ENCODE measurements around the gene WNK2. TPM values are rescaled to one million over a fixed set of nuclear protein-coding genes. Genes with fewer than 3 reads are reported as not detected.

WNK2 gene
- total RNA-seq, 1 donor from 2014 or later: 1.1 TPM

DNA sequence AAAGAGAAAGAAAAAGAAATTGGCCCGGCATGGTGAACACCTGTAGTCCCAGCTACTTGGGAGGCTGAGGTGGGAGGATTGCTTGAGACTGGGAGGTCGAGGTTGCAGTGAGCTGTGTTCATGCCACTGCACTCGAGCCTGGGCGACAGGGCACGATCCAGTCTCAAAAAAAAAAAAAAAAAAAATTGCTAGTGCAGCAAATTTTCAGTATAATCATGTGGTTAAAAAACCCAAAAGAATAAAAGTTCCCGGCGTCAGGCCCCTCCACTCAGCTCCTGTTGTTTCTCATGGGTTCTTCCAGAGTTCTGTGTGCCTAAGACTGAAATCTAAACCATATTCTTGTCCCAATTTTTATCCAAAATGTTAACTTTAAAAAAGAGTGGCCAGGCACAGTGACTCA is 49.1 kb downstream of the WNK2 start:
- DNase-seq (ENCODE audit: low spot score): no peak

DNA sequence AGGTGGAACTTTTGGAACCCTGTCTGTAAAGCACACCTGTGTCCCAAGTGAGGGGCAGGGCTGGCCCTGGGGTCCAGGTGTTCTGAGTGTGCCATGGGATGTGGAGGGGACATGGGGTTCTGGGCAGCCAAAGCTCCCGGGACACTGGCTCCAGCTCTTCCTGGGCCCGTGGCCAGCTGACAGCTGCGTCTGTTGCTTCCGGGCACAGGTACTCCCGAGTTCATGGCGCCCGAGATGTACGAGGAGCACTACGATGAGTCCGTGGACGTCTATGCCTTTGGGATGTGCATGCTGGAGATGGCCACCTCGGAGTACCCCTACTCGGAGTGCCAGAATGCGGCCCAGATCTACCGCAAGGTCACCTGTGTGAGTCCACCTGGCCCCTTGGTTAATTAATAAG is 50.7 kb downstream of the WNK2 start:
- DNase-seq (ENCODE audit: low spot score): no peak

GRCh38 chr9:93235300-93235960 is 51.5 kb downstream of the WNK2 start:
- DNase-seq (ENCODE audit: low spot score): no peak

GRCh38 chr9:93236541-93237206 is 52.7 kb downstream of the WNK2 start:
- no peak for DNase-seq (ENCODE audit: low spot score)

DNA sequence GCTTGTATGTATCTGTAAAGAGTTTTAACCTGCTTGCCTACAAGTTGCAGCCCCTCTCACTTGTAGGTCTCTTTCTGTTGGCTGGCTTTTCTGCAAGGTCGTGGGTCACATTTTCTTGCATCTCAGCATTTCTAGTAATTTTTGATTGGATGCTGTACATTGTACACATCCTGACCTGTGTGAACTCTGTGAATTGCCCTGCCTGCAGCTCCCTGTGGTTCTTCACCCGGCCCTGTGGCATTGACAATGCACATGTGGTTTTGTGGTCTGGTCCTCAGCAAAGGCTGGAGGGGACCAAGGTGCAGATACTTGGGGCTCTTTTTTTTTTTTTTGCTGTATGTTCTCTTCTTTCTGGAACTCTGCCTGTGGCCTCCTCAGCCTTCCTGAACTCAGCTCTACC is 53.6 kb downstream of the WNK2 start:
- no peak for DNase-seq (ENCODE audit: low spot score)

- DNase-seq (ENCODE audit: low spot score): no peak
Measured at GRCh38 chr9:93238953-93239925, 55.3 kb downstream of the WNK2 start.

DNA sequence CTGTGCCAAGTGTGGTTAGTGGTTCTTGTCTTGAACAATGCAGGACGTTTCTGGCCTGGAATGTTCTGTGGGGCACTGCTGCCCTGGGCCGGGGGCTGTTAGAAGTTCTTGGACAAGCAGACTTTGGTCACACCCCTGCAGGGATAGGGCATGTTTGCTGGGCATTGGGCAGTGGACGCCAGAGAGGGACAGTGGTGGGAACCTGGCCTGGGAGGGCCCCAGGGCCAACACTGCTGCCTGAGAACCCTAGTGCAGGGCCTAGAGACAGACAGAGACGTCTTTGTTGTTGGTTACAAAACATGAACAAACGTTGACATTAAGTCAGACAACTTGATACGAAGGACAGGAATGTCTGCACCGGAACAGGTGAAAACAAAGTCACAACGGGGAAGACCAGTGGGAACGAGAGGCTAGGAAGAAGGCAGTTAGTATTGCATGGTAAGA is 57.0 kb downstream of the WNK2 start:
- DNase-seq (ENCODE audit: low spot score): no peak

- no peak for DNase-seq (ENCODE audit: low spot score)
Measured at GRCh38 chr9:93243112-93243511, 59.2 kb downstream of the WNK2 start.

- no peak for DNase-seq (ENCODE audit: low spot score)
Measured at GRCh38 chr9:93244101-93244500, 60.2 kb downstream of the WNK2 start.

DNA sequence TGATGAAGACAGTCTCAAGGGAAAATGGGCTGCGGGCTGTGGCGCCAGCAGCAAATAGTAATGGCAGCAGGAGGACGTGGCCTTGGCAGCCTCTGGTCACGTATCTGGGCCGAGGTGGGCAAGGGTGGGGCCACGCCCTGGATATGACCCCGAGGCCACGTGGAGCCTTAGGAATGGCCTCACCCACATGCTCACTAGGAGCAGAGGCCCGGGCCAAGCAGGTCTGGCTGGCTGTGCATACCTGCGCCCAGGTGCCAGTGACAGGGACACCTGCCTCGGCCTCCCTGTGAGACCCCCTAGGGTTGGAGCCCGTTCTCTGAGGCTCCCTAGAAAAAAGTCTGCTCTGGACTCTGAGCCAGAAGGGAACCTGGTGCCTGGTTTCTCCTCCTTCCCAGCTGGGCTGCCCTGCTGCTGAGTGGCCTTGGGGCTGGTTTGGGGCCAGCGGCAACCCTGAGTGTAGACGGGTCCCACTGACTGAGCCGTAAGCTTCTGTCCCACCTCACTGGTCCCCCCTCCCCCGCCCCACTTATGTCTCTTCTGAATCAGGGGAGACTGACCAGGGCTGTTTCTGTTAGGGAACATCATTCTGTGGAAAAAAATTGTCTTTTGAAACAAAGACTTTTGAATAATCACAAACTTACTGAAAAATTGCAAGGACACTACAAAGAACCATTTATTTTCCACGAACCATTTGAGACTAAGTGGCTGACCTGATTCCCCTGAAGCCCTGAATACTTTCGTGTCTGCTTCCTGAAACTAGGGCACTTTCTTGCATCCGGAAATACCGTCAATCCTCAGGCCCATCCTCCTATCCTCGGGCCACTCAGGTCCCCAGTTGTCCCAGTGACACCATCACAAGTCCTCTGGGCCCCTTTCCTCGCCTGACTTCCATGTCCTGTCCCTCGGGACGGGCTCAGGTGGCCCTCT is 60.8 kb downstream of the WNK2 start:
- no peak for DNase-seq (ENCODE audit: low spot score)

DNA sequence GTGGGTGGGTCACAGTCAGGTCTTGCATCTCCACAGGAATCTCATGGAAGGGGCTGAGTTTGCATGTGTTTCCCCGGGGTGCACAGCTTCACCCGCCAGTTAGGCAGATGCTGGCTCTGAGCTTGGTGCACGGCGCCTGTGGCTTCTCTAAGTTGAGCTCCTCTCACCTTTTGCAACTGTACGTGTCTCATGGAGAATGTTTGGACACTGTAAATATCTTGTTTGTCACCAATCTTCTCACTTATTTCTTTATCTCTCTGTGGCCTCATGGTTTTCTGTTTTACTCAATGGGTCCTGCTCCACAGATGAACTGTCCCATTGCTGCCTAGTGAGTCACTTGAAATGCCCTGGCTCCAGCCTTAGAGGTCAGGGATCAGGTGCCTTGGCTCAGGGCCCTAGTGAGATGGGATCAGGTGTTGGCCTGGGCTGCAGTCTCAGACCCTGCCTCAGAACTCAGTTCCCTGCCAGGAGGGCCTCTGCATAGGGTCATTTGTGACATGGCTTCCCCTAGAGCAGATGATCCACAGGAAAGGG is 61.6 kb downstream of the WNK2 start:
- no peak for DNase-seq (ENCODE audit: low spot score)

- DNase-seq (ENCODE audit: low spot score): no peak
Measured at GRCh38 chr9:93246111-93246510, 62.2 kb downstream of the WNK2 start.

DNA sequence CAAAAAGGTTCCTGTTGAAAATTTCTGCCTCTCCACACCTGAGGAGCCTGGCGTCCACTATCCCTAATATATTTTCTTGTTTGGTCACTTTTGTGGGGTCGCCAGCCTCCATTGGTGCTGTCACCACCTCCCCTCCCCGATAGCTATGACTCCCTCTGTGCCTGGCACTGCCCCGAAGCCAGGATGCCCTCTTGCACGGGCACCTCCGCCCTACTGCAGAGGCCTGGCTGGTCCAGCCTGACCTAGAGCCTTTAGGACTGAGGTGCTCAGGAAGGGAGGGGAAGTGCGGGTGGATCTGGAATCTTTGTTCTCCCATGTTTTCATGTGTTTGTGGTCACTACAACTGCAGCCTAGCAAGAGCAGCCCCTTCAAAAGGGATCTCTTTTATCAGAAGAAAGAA is 62.6 kb downstream of the WNK2 start:
- no peak for DNase-seq (ENCODE audit: low spot score)

- DNase-seq (ENCODE audit: low spot score): no peak
Measured at GRCh38 chr9:93247099-93247865, 63.3 kb downstream of the WNK2 start.

DNA sequence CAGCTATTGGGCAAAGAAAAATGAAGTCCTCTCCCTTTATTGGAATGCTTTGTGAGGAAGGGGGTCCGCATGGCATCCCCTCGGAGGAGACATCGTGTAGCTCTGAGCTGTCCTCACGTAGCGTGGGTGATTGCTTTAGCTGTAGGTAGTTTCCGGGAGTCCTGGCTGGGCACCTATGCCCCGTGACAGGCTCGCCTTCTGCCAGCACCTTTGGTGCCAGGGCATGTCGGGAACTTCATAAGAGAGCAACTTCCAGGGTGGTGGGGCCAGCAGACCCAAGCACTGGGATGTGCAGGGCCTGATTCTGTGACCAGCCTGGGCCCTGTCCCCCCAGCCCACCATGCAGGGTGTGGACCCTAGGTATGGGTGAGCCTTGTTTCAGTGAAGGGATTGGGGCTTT is 64.0 kb downstream of the WNK2 start:
- DNase-seq (ENCODE audit: low spot score): no peak

DNA sequence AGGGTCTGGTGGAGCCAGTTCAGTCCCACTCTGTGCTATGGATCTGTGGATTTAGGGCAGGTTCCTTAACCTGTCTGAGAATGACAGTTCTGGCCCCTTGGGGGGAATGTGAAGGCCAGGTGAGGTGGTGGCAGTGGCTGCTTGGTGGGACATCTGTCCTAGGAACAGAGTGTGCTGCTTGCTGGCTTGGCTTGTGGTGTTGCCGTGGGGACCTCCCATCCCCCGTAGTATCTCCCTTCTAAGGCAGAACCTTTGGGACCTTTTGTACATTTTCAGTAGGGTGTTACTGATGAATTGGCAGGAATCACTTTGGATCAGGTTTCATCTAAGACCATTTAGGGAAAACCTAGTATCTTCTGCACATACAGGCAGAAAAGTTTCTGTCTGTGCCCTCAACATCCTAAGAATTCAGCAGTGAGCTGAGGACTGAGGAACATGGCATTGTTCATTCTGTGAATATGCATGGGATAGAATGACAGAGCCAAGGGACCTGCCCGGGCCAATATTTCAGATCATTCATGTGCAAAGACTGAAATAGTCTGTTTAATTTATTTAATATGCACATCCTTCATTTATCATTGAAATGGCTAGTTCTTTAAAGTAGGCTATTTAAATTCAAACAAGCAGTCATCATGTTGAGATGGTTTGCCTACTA is 64.6 kb downstream of the WNK2 start:
- DNase-seq (ENCODE audit: low spot score): no peak

- DNase-seq (ENCODE audit: low spot score): no peak
Measured at GRCh38 chr9:93250185-93250584, 66.2 kb downstream of the WNK2 start.

GRCh38 chr9:93251309-93251708 is 67.4 kb downstream of the WNK2 start:
- DNase-seq (ENCODE audit: low spot score): peak; percentile 16

GRCh38 chr9:93252116-93252780 is 68.3 kb downstream of the WNK2 start:
- DNase-seq (ENCODE audit: low spot score): peak; percentile 57

Measured in mesenteric fat pad (tissue), 1 donor.